ENCODE data around the gene QRICH2.

The QRICH2 gene, protein sequence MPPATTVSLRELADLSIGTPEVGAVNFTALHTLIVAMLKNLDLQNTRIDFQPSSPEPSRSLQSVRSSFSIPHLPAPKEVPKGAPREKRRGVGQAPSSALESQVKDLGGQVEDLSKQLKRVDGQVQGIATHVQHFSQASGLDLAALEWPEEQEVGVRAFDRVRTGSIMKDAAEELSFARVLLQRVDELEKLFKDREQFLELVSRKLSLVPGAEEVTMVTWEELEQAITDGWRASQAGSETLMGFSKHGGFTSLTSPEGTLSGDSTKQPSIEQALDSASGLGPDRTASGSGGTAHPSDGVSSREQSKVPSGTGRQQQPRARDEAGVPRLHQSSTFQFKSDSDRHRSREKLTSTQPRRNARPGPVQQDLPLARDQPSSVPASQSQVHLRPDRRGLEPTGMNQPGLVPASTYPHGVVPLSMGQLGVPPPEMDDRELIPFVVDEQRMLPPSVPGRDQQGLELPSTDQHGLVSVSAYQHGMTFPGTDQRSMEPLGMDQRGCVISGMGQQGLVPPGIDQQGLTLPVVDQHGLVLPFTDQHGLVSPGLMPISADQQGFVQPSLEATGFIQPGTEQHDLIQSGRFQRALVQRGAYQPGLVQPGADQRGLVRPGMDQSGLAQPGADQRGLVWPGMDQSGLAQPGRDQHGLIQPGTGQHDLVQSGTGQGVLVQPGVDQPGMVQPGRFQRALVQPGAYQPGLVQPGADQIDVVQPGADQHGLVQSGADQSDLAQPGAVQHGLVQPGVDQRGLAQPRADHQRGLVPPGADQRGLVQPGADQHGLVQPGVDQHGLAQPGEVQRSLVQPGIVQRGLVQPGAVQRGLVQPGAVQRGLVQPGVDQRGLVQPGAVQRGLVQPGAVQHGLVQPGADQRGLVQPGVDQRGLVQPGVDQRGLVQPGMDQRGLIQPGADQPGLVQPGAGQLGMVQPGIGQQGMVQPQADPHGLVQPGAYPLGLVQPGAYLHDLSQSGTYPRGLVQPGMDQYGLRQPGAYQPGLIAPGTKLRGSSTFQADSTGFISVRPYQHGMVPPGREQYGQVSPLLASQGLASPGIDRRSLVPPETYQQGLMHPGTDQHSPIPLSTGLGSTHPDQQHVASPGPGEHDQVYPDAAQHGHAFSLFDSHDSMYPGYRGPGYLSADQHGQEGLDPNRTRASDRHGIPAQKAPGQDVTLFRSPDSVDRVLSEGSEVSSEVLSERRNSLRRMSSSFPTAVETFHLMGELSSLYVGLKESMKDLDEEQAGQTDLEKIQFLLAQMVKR (N-terminal part only)

DNA sequence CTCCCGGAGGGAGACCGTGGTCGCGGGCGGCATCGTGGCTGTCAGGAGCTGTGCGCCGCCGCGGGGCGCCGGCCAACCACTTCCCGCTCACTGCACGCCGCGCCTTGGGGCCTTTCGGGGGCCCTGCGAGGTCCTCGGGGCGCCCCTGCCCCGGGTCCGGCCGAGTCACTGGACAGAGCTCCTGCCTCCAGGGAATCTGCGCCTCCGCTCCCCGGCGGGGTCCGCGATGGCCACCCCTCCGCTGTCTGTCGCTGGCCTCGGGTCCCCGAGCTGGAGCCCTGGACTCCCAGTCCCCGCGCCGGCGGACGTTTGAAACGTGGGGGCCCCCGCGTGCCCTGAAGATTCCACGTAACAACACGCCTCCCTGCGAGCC is at the start of gene QRICH2:
TSS of gene QRICH2 (minus strand) at position 311 of the 373 bp plus-strand sequence. CDS start at position 33, 278 bp downstream.
- H3K27me3 ChIP-seq (ENCODE audit: insufficient read depth, low read depth, severe bottlenecking): no peaks in the 10 kb centered on the region
- no peak for TF ChIP-seq CTCF (IDR thresholded peaks at IDR 0.05; ENCODE audit: low read depth, low read length)
- peaks cover 55% of the 10 kb centered on the region for H3K36me3 ChIP-seq
- no peak within 1 kb of the TSS for H3K27ac ChIP-seq
- no peaks in the 10 kb centered on the region for H3K9me3 ChIP-seq (ENCODE audit: severe bottlenecking)
- no peak for DNase-seq
- H3K4me3 ChIP-seq (ENCODE audit: low read depth, low read length): no peak within 1 kb of the TSS

- H3K4me3 ChIP-seq (ENCODE audit: low read depth, low read length): no peak overlapping the region
- TF ChIP-seq CTCF (IDR thresholded peaks at IDR 0.05; ENCODE audit: low read depth, low read length): no peak
- no peak overlapping the region for H3K27ac ChIP-seq
- no peaks in the 10 kb centered on the region for H3K9me3 ChIP-seq (ENCODE audit: severe bottlenecking)
- no peaks in the 10 kb centered on the region for H3K27me3 ChIP-seq (ENCODE audit: insufficient read depth, low read depth, severe bottlenecking)
- no peak for DNase-seq
- H3K36me3 ChIP-seq: peaks cover 6% of the 10 kb centered on the region; the same call in 1 of the 2 replicates
Measured at GRCh38 chr17:76357597-76358158, 49.6 kb upstream of the QRICH2 start.

- Histone ChIP-seq H3K4me3 (ENCODE audit: low read depth, low read length) (no peak overlapping the region), H3K9me3 (ENCODE audit: severe bottlenecking) (no peaks in the 10 kb centered on the region), H3K36me3 (peaks cover 6% of the 10 kb centered on the region), H3K27ac (no peak overlapping the region), H3K27me3 (ENCODE audit: insufficient read depth, low read depth, severe bottlenecking) (no peaks in the 10 kb centered on the region)
- no peak for TF ChIP-seq CTCF (IDR thresholded peaks at IDR 0.05; ENCODE audit: low read depth, low read length)
- no peak for DNase-seq
Measured at GRCh38 chr17:76356803-76357456, 48.9 kb upstream of the QRICH2 start.

GRCh38 chr17:76354747-76355310 is 46.8 kb upstream of the QRICH2 start:
- no peak for TF ChIP-seq CTCF (IDR thresholded peaks at IDR 0.05; ENCODE audit: low read depth, low read length)
- no peak overlapping the region for H3K27ac ChIP-seq
- DNase-seq: no peak

GRCh38 chr17:76354317-76354729 is 46.2 kb upstream of the QRICH2 start:
- Histone ChIP-seq H3K9me3 (ENCODE audit: severe bottlenecking) (no peaks in the 10 kb centered on the region), H3K27ac (peak overlapping the region; percentile 100), H3K36me3 (peaks cover 25% of the 10 kb centered on the region), H3K27me3 (ENCODE audit: insufficient read depth, low read depth, severe bottlenecking) (no peaks in the 10 kb centered on the region), H3K4me3 (ENCODE audit: low read depth, low read length) (peak overlapping the region; percentile 90)
- TF ChIP-seq CTCF (IDR thresholded peaks at IDR 0.05; ENCODE audit: low read depth, low read length): no peak
- DNase-seq: no peak

More at GRCh38 chr17:76354747-76355310, 46.8 kb upstream of the QRICH2 start:
- Histone ChIP-seq H3K36me3 (peaks cover 21% of the 10 kb centered on the region), H3K27me3 (ENCODE audit: insufficient read depth, low read depth, severe bottlenecking) (no peaks in the 10 kb centered on the region), H3K4me3 (ENCODE audit: low read depth, low read length) (no peak overlapping the region), H3K9me3 (ENCODE audit: severe bottlenecking) (no peaks in the 10 kb centered on the region)

Data from WERI-Rb-1 (cell line).